Stimulated activated CD4-positive, alpha-beta T cell treated with anti-CD3 and anti-CD28 coated beads, Interleukin-1b, Interleukin-23, amount 100 ng/mL, for 4 hours (primary cell): ENCODE data around the gene COQ9.

Experiments
- DNase-seq, 2 donors: peaks; one replicate each; pipeline ENCODE4 v3.0.0-alpha.2; 2020; ENCODE audit warnings: low read depth in 2 of 2

COQ9 gene

DNA sequence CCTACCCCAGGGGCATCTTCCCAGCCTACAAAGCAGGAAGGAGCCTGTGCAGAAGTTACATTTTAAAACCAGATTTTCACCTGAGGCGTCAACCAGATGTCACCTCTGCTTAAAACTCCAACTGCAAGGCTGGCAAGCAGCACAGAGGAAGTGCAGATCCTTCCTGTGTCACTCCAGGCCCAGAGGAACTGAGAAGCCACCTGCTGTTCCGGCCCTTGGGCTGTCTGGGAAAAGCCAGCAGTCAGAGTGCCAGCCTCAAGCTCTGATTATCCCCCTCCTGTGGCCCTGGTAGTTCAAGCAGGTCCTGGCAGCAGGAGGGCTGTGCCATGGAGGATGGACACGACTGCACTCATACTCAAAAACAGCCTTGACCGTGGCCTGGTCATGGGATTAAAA lies 25.4 kb downstream of the COQ9 start:
- no peak for DNase-seq

DNA sequence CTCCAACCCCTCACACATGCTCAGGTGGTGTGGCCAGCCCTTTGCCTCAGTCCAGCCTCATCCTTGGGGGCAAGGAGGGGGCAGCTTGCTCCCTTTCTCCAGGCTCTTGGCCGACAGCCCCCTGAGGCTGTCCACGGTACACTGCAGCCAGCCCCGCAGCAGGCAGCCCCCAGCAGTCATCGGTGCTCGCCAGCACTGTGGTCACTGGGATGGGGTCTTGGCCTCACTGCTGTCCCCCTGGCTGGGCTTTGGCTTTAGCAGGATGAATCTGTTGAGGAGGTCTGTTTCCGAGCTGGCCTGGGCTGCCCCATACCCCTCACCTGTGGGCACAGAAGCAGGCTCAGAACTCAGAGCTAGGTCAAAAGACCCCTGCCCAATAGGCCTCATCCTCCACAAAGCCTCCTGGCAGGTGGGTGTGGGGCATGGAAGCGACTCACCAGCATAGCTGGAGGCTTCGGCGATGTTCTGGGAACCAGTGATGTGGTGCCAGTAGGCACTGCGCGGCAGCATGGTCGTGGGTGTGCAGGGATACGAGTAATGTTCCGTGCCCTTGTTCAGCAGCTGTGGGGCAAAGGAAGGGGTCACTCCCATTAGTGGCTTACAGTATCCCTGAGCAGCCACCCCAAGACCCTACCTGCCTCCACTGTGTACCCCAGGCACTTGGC lies 26.0 kb downstream of the COQ9 start:
- no peak for DNase-seq

DNA sequence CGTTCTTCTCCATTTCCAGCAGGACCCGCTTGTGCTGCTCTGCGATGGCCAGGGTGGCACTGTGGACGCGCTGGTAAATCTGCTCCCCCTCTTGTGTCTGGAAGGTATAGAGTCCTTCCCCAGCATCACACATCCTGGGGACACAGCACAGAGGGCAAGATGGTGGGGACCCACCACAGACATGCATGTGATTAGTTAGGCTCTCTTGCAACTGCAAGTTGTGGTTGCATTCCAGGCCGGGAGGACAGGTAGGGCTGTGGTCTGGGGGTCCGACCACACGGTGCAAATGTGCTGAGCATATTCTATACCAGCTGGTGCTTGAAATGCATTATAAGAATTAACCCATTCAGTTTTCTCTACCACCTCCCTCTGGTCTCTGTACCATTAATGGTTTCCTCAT lies 26.6 kb downstream of the COQ9 start:
- DNase-seq: no peak

DNA sequence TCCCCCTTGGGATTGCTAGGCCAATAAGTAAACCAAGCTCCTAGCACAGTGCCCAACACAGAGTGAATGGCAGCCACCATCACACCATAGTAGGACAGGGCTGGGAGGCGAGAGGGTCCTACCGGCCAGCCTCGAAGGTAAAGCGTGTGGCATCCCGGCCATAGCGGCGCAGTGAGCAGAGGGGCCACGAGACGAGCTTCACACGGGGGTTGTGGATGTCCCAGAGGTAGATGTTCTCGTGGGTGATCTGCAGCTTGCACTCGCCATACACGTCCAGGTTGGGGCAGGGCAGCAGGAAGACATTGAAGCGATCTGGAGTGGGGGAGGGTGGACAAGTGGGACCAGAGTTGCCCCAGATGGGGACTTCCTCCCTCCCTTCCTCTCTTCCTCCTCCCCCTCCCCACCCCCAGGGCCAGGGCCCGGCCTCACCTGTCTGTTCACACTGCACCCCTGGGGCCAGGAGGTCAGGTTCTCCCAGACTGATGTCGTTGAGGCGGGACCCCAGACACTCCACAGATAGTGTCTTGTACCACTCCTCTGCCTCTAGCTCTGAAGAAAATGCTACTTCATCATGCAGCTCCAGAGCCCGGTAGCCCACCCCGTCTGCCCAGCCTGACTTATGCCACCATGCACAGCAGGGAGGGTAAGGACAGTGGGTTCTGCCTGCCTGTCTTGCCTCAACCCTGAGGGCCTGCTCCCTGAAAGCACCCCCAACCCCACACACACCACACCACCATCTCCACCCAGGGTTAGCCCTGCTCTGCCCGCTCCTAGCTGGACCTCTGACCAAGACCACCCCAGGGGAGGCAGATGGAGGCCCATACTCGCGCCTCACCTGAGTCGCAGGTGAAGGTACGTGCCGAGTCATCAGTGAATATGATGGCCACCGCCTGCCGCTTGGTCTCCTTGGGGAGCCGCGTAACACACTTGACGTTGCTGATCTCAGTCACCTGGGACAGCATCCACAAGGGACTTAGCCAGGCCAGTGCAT lies 27.7 kb downstream of the COQ9 start:
- DNase-seq: no peak

DNA sequence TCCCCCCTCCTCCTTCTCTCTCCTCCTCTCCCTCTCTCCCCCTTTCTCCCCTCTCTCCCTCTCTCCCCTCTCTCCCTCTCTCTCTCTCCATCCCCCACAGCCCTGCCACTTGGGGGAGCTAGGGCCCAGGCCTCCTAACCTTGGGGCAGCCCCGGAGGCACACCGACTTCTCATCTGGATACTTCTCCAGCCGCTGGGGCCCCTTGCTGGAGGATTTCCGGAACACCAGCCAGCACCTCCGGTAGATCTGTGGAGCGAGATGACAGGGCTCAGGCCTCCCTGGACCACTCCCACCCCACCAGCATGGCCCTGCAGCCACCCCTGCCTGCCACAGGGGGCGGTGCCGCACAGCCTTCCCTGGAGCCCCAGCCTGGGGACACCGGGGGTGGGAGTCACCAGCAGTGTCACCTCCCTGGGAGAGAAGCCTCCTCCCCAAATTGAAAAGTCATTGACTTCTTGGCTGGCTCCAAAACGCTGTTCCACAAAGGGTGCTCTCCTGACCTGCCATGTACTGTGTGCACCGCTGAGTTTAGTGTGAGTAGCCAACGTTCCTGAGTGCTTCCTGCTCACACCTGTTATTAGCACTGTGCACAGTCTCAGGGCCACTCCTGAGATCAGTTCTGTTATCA lies 28.5 kb downstream of the COQ9 start:
- DNase-seq: peak; percentile 50 to 57

DNA sequence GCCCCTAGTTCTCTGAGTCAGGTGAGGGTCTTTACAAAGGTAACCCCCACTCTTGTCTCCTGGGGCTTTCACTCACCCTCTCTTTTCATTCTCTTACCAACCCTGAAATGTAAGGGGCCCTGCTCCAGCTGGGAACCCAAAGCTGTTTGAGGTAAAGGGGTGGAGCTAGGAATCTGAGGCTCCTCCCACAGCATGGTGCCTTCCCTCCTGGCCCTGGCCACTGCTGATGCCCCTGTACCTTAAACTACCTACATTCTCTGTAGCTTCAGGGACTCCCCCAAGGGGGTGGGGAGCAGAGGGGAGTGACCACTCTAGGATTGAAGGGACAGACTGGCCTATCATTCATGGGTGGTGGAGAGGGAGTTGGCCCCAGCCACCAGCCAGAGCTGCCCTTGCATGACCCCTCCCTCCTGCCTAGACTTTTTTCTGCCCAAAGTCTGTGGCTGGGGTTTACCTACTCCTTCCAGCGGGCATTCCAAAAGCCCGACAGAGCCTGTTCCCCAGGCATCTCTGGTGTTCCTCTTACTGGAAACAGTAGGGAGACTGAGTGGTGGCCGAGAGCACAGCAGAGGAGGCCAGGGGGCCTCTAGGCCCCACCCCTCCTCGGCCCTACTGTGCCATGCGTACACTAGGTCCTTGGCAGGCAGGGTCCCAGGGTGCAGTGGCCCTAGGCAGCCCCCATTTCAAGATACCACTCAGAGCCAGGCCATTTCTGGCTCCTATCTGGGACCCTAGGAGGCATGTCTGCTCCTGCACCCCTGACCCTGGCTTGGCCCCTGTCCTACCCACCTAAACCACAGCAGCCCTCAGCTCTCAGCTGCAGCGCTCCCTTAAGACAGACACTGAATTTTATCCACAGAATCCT lies 29.5 kb downstream of the COQ9 start:
- no peak for DNase-seq

DNA sequence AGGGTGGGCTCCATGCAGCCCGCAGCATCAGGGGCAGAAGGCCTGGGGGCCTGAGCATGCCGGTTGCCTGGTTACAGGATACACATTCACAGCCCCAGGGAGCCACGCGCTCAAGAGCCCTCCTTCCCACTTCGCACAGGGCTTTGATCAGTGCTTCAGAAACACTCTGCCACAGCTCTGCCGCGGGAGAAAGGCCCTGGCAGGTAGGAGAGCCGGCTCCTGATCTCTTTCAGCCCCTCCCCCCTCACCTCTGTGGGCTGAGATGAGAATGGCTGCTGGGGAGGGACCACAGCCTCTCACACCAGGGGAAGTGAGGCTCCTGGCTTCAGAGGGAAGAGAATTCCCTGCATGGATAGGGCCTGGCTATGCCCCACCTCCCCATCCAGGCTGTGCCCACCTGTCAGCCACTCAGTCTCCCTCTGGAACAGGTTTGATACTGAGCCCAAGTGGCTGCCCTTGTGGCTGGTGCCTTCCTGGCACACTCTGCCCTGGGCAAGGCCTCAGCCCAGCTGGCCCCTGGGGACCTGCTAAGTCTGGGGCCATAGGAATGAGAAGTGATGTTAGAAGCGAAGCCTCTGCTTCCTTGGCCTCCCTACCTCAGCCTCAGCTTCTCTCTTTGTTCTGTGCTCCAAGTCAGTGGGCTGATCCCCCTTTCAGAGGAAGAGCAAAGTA lies 30.4 kb downstream of the COQ9 start:
- no peak for DNase-seq

DNA sequence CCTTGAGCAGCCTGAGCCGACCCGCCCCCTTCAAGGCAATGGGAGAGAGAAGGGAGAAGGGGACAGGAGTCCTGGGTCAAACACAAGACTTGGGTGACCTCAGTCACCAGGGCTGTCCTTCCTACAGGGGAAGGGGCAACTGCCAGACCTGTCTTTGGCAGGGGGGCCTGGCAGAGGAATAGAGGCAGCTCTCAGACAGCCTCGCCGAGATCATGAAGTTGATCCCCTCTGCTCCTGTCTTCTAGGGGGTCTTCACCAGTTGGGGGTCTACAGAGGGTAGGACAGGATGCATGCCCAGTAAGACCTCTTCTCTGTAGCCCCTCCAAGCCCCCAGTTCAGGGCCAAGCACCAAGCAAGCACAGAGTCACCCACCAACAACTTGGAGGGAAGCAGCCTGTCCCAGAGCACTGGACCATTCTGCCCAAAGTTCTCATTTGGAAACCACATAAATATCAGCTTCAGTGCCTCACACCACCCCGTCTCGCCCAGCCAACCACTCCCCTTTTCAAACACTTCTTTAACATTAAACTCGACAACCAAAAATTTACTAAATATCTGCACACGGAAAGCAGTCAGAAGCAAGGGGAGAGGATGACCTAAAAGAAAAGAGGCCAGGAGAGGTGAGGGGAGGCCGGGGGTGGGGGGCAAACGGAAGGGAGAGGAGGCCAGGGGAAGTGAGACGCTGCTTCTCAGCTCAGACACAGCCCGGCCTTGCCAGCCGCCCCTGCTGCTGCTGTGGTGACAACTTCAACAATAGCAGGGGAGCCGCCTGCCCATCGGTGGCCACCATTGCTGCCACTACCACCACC lies 31.3 kb downstream of the COQ9 start:
- no peak for DNase-seq

DNA sequence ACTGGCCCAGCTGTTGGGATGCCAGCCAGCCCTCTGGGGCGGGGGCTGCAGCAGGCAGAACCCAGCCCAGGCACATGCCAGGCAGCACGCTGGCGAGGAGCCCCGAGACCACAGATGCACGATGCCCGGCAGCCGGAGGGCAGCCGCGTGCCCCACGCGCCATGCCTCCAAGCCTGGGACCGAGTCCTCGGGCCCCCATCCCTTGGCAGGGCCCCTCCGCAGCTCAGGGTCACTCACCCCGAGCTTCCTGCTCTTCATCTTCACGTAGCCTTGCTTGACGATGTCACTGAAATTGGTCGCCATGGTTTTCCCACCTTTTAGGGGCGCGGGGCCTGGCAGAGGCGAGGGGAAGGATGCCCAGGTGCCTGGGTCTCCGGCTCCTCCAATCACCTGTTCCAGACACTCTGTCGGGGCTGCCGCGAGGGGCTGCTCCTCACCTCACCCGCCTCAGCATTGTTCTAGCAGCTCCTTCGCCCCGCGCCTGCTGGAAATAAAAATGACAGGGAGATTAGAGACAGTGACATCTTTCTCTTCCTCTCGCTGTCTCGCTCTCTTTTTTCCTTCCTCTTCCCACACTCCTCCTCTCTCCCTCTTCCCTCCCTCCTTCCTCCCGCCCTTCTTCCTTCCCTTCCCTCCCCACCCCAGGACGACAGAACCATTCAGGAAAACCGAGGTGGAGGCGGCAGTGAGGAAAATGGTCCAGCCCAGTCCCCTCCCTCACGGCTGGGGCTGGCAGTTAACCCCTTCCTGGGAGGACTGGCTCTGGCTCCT lies 32.1 kb downstream of the COQ9 start:
- DNase-seq: no peak

DNA sequence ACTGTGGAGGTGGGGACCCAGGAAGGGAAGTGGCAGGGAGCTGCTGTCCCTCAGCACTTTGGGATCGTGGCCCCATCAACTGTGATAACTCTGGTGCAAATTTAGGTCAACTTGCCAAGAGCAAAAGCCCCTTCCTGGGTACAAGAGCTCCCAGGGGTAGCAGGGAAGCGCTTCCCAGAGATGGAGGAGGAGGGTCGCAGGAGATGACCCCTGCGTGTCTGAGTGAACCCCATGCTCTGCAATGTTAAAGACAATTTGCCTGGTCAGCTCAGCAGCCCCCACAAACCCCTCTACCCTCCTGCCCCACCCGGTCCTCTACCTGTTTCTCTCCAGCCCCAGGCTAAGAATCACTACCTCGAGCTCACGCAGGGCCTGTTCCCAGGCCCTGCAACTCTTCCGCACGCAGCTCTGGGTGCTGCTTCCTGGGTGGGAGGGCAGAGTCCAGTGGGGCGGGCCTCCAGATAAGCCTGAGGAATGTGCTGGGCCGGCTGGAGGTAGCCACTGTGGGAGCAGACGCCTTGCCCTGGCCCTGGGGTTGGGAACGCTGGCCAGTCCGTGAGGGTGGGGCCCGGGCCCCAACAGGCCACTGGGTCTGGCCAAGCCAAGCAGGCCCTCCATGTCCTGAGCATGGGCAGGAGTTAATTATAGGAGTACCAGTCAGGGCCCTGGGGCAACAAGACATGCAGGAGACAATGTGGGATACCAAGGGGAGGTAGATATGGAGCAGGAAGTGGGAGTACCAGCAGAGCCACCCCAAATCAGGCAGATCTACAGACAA lies 32.9 kb downstream of the COQ9 start:
- no peak for DNase-seq

DNA sequence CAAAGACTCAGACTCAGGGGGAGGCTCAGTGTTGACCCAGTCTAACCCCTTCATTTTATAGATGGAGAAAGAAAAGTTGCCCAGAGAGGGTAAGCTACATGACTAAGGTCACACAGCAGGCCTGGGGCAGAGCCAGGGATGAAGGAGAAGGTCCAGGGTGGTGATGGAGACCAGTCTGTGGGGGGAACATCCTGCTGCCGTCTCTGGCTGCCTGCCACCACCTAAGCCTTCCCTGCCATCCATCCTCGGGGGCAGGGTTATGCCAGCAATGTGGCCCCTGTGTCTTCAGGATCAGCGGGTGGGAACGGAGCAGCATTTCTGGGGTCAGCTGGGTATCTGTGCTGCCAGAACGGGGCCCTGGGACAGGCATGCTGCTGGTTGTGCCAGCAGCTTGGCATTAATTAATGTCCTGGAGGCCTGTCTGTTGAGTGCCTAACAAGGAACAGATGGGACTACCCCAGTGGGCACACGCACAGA lies 33.5 kb downstream of the COQ9 start:
- DNase-seq: no peak

DNA sequence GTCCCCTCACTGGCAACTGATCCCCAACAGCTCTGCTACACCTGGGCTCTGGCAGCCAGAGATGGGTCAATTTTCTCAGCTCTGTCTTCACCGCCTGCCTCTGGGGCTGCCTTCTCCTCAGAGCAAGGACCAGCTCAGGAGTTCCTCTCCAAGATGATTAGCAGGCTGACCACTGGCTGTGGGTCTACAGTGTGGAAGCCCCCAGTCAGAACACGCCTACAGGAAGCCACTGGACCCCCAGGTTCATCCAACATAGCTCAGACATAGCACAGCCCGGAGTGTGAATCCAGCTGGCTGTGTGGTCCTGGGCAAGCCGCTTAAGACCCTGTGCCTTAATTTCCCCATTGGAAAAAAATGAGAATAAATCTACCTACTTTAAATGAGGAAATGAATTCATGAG lies 34.1 kb downstream of the COQ9 start:
- DNase-seq: no peak

DNA sequence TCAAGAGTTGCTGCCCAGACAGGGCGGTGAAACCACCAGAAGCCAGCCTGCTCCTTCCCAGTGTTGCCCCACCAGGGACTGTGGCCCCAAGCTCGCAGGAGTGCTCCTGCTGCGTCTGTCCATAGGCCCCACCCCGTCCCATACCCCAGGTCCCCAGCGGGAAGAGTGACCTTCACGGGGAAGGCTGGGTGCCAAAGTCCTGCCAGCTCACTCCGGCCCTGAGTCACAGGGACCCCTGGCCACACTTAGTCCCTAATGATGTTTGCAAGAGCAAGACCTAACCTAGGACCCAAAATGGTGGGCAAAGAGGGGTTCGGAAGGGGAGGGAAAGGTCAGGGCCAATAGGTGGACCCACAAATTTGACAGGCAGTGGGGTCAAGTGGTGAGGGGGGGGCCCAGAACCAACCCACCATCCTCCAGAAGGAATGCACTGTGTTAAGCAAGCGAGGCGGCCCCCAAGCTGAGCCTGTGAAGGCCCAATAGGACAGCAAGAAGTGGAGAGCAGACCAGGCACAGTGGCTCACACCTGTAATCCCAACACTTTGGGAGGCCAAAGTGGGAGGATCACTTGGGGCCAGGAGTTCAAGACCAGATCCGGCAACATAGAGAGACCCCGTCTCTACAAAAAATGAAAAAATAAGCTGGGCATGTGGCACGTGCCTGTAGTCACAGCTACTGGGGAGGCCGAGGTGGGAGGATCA lies 35.7 kb downstream of the COQ9 start:
- no peak for DNase-seq

DNA sequence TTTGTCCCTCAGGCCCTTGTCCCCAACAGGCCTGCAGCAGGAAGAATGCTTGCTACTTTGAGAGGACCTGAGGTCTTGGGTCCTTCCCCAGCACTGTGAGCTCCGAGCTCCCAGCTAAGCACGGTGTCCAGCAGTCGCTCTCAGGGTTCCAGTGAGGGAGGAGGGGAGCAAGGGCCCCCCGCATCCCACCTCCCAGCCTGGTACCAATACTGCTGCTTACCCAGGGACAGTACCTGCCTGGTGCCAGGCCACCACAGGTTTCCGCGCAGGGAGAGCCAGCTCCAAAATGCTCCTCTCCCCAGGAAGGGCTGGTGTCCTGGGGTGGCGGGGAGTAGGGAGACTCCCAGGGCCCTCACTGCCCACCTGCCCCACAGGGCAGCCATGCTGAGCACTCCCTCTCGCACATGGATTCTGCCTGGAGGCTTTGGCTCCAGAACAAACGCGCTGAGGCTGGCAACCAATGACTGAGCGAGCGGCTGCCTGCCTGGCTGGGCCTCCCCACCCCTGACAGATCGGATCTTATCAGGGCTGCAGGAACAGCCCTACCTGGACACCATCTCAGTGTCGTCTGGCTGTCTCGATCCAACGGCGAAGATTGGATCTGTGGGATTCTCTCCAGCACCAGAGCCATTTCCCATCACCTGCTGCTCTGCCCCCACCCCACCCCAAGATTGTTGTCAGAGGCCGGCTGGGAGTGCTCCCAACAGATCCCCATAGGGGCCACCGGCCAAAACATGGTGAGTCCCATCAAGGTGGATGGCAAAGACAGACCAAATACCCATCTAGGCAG lies 36.6 kb downstream of the COQ9 start:
- no peak for DNase-seq

DNA sequence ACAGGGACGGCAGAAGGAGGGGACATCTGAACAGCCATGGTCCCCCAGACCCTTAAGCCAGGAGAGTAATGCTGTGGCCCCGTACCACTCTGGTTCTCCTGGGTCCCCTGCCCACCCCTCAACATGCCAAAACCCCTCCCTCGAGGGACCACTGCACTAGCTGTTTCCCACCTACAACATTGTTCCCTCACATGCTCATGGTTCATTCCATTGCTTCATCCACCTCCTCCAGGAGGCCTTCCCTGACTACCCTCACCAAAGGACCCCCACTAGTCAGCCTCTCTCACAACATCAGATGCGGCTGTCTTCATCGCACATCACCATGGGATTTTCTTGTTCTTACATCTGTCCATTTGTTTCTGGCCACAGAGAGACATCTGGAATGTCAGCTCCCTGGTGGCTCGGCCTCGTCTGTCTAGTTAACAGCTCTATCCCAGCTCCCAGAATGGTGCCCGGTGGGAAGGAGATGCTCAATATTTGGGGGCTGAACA lies 37.3 kb downstream of the COQ9 start:
- DNase-seq: no peak

DNA sequence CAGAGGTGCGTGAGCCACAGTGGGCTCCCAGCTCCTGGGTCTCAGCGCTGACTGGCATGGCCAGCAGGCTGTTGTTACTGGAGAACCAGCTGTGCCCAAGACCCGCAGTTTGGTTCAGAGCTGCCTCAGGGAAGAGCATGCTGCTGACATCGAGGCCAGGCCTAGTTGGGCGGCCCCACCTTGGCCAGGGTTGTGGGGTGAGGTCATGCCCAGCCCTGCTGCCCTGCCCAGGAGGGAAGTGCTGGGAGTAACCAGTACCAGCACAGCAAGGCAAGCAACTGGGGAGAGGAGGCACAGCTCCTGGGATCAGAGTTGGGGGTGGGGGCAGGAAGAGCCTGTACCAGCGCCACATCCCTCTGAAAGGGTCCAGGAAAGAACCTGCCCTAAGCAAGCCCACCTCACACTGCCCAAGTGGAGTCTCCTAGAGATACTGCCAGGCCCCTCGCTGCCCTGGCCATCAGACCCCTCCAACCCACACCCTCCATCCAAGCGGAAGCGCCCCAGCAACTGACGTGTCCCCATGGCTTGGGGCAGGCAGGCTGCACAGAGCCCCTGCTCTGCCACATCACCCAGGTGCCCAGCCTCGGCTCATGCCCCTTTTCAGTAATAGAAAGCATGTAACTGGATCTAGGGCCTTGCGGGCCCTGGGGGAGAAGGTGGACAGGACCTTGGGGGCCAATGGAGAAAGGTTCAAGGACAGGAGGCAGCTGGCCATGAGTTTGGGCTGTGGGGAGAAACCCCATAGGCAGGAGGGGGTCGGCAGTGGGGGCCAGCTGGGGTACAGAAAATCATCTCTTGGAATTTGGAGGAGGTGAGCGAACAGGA lies 38.0 kb downstream of the COQ9 start:
- DNase-seq: no peak
